Left hindlimb (tissue), 1 donor: Measurements from ENCODE around the gene B3GALNT2.
"Not testable (repeated sequence)": the region's sequence is repeated elsewhere in the genome, so short reads cannot be mapped to it uniquely, and the experiment has no call there.

ENCODE experiments used
- DNase-seq: peaks from one replicate; pipeline ENCODE4 v3.0.0-alpha.2; 2018

B3GALNT2 gene

DNA sequence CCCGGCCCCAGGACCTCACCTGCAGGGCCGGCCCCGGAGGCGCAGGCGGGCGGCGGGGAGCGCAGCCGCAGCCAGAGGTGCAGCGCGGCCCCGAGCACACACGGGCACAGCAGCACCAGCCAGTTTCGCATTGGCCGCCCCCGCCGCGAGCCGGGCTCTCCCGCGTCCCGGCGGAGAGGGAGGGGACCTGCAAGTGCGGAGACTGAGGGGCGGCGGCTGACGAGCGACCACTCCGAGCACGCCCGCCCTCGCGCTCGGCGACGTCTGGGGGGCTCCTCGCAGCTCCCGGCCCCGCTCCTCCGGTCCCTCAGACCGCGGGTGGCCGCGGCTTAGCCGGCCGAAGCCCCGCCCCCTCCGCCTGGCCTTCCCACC lies at the start of gene B3GALNT2:
TSS of gene B3GALNT2 (minus strand) at position 331 of the 372 bp plus-strand sequence. CDS start at position 131, 200 bp downstream.
- DNase-seq = no peak

DNA sequence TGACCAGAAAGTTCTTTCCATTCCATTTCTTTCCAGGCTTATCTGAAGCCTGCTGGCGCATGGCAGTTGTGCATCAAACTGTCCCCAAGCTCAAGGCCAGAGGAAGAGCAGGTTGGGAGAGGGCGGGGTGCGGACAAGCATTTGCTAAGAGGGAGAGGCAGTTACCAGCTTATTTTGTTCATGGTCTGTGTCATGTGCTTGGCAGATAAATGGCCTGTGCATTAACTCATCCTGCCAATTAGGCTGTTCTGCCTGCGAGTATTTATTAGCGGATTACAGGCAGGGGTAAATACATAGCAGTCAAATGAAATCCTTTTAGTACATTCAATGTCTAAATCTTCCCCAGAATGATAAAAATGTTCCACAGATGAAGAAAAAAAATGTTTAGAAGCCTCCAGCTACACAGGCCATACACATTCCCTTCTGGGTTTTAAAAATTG lies 48.9 kb upstream of the B3GALNT2 start:
- no peak for DNase-seq

DNA sequence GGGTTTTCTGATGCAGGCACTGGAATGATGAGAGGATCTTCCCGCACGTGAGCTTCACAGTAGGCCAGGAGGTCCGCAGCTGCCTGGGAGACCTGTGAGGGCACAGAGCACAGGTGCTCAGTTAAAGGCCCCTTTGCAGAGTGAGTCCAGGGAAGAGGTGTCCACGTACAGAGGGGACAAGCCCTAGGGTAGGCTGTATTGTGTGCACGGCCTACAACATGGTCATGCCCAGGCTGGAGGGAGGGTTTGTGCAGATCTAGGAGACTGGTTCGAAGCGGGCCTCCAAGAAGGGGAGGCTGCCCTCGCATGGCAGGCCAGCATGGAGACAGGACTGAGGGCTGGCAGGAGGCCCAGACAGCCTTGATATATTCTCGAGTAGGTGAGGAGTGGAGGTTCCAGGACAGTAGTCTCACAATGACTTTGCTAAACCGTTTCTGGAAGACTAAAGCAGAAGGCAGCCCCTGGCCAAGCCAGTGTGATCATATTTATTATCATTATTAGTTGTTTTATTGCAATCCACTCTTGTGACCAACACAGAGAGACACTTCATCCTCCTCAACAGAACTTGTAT lies 48.0 kb upstream of the B3GALNT2 start:
- DNase-seq = no peak

- DNase-seq = no peak
Measured at GRCh38 chr1:235549351-235550139, 45.3 kb upstream of the B3GALNT2 start.

DNA sequence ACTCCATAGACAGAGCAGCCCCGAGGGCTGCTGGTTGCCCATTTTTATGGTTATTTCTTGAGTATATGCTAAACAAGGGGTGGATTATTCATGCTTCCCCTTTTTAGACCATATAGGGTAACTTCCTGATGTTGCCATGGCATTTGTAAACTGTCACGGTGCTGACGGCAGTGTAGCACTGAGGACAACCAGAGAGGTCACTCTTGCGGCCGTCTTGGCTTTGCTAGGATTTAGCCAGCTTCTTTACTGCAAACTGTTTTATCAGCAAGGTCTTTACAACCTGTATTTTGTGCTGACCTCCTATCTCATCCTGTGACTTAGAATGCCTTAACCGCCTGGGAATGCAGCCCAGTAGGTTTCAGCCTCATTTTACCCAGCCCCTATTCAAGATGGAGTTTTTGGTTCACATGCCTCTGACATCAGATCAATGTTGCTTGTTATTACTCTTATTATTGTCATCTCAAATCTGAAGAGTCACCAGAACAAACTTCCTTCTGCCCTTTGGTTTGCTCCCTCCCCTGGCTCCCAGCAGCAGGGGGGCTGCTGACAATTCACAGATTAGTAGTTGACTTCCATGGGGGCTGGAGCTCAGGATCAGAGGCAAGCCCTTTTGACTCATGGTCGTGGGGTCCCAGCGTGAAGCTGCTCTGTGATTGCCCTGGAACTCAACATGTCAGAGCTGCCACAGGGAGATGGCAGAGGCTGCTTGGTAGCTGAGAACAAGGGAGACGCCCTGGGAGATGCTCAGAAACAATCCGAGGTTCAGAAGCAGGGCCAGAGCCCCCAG lies 42.3 kb upstream of the B3GALNT2 start:
- DNase-seq = not testable (repeated sequence)

DNA sequence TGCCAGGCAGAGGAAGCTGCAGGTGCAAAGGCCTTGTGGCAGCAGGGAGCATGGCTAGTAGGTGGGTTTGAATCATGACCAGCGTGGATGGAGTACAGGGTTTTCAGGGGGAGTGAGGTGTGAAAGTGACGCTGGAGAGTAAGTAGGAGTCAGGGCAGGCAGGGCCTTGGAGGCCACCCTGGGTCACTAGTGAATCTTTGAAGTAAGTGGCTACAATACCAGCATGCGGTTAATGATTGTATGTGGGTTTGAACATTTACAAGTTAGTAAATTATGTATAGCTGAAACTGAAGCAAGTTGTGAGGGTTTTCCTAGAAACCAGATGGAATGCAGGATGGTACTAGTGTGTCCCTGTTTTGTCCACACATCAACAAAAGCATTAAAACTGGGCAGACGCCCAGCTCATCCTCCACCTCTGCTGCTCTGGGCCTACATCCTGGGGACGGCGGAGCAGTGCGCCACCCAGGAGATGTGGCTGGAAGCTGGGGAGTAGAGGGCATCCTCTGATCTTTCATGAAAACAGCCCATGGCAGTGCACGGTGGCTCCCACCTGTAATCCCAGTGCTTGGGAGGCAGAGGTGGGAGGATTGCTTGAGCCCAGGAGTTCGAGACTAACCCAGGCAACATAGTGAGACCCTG lies 41.2 kb upstream of the B3GALNT2 start:
- no peak for DNase-seq

DNA sequence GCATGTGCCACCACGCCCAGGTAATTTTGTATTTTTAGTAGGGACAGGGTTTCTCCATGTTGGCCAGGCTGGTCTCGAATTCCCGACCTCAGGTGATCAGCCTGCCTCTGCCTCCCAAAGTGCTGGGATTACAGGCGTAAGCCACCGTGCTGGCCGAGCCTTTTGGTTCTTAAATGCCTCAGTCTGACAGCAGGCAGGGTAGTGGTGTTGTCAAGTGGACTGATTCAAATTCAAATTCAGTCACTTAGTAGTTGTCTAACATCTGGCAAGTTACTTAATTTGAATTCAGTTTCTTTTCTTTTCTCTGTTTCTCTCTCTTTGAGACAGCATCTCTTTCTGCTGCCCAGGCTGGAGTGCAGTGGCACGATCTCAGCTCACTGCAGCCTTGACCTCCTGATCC lies 38.6 kb upstream of the B3GALNT2 start:
- not testable (repeated sequence) for DNase-seq

DNA sequence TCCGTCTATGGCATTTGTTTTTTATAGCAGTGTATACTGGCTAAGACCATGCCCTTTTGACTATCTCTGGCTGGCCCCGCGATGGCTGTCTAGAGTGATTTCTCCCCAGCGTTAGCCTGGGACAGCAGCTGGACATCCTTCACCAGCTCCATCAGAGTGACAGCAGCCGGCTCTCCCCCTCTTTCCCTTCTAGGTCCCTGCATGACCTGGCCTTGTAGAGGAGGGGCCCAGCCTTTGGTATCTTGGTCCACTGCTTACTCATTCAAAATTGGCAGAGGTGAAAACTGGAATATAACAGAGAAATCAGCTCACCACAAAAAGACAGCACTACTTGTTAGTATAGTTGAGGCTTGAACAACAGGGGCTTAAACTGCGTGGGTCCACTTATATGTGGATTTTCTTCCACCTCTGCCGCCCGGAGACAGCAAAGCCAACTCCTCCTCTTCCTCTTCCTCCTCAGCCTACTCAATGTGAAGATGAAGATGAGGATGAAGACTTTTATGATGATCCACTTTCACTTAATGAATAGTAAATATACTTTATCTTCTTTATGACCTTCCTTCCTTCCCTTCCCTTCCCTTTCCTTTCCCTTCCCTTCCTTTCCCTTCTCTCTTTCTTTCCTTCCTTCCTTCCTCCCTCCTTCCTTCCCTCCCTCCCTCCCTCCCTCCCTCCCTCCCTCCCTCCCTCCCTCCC lies 29.4 kb upstream of the B3GALNT2 start:
- DNase-seq = no peak

DNA sequence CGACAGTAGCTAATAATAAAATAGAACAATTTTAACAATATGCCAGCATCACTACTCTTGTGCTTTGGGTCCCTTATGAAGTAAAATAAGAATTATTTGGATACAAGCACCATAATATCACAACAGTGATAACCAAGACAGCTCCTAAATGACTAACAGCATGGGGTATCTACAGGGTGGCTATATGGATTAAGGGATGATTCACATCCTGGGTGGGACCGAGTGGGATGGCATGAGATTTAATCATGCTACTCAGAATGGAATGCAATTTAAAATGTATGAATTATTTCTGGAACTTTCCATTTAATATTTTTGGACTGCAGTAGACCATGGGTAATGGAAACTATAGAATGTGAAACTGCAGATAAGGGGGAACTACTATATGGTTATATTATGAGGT lies 28.1 kb upstream of the B3GALNT2 start:
- DNase-seq = no peak

GRCh38 chr1:235527196-235527814 lies 23.1 kb upstream of the B3GALNT2 start:
- no peak for DNase-seq

DNA sequence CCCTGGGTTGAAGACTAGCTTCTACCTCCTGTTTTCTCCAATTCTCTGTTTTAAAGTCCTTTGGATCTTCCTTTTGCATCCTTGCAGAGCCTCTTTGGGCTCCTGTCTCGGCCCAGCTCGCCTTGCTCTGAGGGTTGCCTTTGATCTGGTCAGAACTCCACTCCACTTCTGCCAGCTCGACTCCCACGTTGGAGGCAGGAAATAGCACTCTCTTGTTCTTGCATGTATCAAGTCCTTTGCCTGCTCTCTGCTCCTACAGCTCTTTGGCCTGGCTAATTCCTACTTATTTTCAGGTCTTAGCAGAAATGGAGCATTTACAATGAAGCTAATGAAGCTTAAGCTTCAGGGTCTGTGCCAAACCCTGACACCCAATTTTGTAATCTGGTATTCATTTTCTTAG lies 21.1 kb upstream of the B3GALNT2 start:
- DNase-seq = no peak

GRCh38 chr1:235516862-235517446 lies 12.7 kb upstream of the B3GALNT2 start:
- DNase-seq = no peak

DNA sequence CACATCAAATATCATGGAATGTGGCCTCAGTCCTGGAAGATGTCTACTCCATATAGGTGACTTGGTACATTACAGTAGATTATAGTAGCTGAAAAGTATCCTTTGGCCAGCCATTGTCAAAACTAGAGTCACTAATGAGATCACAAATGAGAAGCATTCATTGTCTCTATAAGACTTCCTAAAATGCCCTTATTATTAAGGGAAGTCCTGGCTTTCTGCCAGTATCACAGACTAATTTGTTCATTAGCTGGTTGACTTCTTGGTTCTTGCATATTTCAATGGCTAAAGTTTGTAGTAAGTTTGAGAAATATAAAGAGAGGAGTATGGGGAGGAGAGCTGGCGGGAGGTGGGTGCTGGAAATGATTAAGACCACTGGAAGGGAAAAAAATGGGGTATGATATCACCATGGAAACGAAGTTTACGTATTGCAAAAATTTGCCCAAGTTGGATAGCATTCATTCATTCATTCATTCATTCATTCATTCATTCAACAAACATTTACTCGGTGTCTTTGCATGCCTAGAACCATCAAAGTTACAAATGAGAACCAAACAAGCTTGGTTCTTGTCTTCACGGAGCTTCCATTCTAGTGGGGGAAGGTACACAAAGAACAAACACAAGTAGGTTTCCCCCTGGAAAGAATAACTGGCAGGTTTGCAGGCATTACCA lies 11.7 kb upstream of the B3GALNT2 start:
- no peak for DNase-seq

DNA sequence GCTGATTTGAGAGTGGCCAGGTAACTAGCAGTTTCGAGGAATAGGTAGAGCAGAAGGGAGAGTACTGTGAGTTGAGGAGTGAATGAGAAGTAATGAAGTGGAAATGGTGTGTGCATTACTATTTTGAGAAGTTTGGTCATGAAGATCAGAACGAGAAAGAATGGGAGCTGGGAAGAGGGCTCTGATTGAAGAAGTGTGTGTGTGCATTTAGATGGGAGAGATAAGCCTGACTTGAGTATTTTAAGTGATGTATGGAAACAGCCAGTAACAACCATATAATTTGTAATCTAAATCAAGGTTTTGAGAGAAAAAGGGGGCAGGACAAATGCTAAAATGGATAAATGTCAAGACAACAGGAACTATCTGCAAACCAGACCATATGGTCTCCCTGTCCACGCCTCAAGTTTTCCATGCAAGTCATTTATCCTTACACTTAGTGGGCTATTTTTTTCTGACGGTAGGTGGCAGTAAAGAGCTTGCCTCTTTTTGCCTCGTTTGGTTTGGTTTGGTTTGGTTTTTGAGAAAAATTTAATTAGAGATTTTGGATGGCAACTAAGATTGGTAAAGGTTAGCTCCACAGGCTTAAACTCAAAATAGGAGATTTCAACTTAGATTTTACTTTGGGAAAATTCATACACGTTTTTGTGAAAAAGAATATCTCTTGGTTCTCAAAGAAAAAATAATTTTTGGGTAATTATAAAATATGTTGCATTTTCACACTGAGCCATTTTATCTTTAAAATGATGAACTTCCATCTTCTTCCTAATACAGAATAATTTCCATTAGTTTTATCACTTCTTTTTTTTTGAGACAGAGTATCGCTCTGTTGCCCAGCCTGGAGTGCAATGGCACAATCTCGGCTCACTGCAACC lies 9.5 kb upstream of the B3GALNT2 start:
- no peak for DNase-seq

GRCh38 chr1:235511470-235512240 lies 7.4 kb upstream of the B3GALNT2 start:
- DNase-seq = no peak

- DNase-seq = no peak
Measured at GRCh38 chr1:235510823-235511222, 6.6 kb upstream of the B3GALNT2 start.

- no peak for DNase-seq
Measured at GRCh38 chr1:235507623-235508022, 3.4 kb upstream of the B3GALNT2 start.

- peak; percentile 100 for DNase-seq
Measured at GRCh38 chr1:235504494-235505222, 406 bp upstream of the B3GALNT2 start.
